ENCODE data around the gene APOF.

APOF gene

GRCh38 chr12:56375598-56376434 is 13.2 kb upstream of the APOF start:
- no peaks in the 10 kb centered on the region for H3K9me3 ChIP-seq (ENCODE audit: control insufficient read depth, low read length)
- H3K4me1 ChIP-seq = no peaks in the 10 kb centered on the region
- H3K36me3 ChIP-seq (ENCODE audit: control insufficient read depth, insufficient read depth, low read length) = no peaks in the 10 kb centered on the region
- H2AFZ ChIP-seq = no peak overlapping the region
- no peaks in the 10 kb centered on the region for H3K27me3 ChIP-seq (ENCODE audit: control insufficient read depth, insufficient read depth, low read length)
- no peak overlapping the region for H3K4me3 ChIP-seq (ENCODE audit: low read depth, low read length)
- no peak overlapping the region for H3K27ac ChIP-seq
- H3K9ac ChIP-seq = no peak overlapping the region
- no peak for TF ChIP-seq CTCF (IDR thresholded peaks at IDR 0.05)
- H3K79me2 ChIP-seq = no peaks in the 10 kb centered on the region
- H3K4me2 ChIP-seq (ENCODE audit: low read length) = no peak overlapping the region

GRCh38 chr12:56374726-56375597 is 12.3 kb upstream of the APOF start:
- Histone ChIP-seq H3K79me2 (no peaks in the 10 kb centered on the region), H2AFZ (no peak overlapping the region), H3K36me3 (ENCODE audit: control insufficient read depth, insufficient read depth, low read length) (no peaks in the 10 kb centered on the region), H3K27ac (no peak overlapping the region), H3K4me3 (ENCODE audit: low read depth, low read length) (no peak overlapping the region), H3K4me2 (ENCODE audit: low read length) (no peak overlapping the region), H3K27me3 (ENCODE audit: control insufficient read depth, insufficient read depth, low read length) (no peaks in the 10 kb centered on the region), H3K9me3 (ENCODE audit: control insufficient read depth, low read length) (no peaks in the 10 kb centered on the region), H3K9ac (no peak overlapping the region), H3K4me1 (no peaks in the 10 kb centered on the region)
- no peak for TF ChIP-seq CTCF (IDR thresholded peaks at IDR 0.05)

- Histone ChIP-seq H3K4me3 (ENCODE audit: low read depth, low read length) (no peak overlapping the region), H3K79me2 (no peaks in the 10 kb centered on the region), H3K4me2 (ENCODE audit: low read length) (no peak overlapping the region), H2AFZ (no peak overlapping the region), H3K4me1 (no peaks in the 10 kb centered on the region), H3K27me3 (ENCODE audit: control insufficient read depth, insufficient read depth, low read length) (no peaks in the 10 kb centered on the region), H3K9ac (no peak overlapping the region), H3K36me3 (ENCODE audit: control insufficient read depth, insufficient read depth, low read length) (no peaks in the 10 kb centered on the region), H3K27ac (no peak overlapping the region), H3K9me3 (ENCODE audit: control insufficient read depth, low read length) (no peaks in the 10 kb centered on the region)
- TF ChIP-seq CTCF (IDR thresholded peaks at IDR 0.05) = no peak
Observed at GRCh38 chr12:56373515-56373914, 10.9 kb upstream of the APOF start.

GRCh38 chr12:56366948-56367347 is 4.3 kb upstream of the APOF start:
- H3K27ac ChIP-seq = no peak overlapping the region
- TF ChIP-seq CTCF (IDR thresholded peaks at IDR 0.05) = no peak
- no peaks in the 10 kb centered on the region for H3K4me1 ChIP-seq
- no peak overlapping the region for H3K9ac ChIP-seq
- H3K9me3 ChIP-seq (ENCODE audit: control insufficient read depth, low read length) = no peaks in the 10 kb centered on the region
- H3K4me3 ChIP-seq (ENCODE audit: low read depth, low read length) = no peak overlapping the region
- no peak overlapping the region for H3K4me2 ChIP-seq (ENCODE audit: low read length)
- H3K36me3 ChIP-seq (ENCODE audit: control insufficient read depth, insufficient read depth, low read length) = no peaks in the 10 kb centered on the region
- H2AFZ ChIP-seq = no peak overlapping the region
- H3K27me3 ChIP-seq (ENCODE audit: control insufficient read depth, insufficient read depth, low read length) = no peaks in the 10 kb centered on the region
- H3K79me2 ChIP-seq = no peaks in the 10 kb centered on the region
